ENCODE results near the gene ARID2. TPM values are rescaled to one million over a fixed set of nuclear protein-coding genes. Genes with fewer than 3 reads are reported as not detected.

The ARID2 gene
- total and polyA plus RNA-seq, 2 of the 13 experiments (the other 11 are each of a cell fraction or from before 2014, with no cell fraction given): 15.9 to 22.2 TPM

GRCh38 chr12:45727301-45727979, 2.1 kb upstream of the ARID2 start (continued):
- TF ChIP-seq CREB1 (IDR thresholded peaks at IDR 0.05): peak; percentile 56
- TF ChIP-seq CREB1 (CRISPR knock-in tag; IDR thresholded peaks at IDR 0.05): peak; percentile 39; the same call in 1 of the 2 replicates
- TF ChIP-seq GZF1 (CRISPR knock-in tag; IDR thresholded peaks at IDR 0.05): no peak
- no peak for TF ChIP-seq LBX2 (CRISPR knock-in tag; IDR thresholded peaks at IDR 0.05; ENCODE audit: borderline replicate concordance)
- no peak for TF ChIP-seq CC2D1A (CRISPR knock-in tag; IDR thresholded peaks at IDR 0.05)
- TF ChIP-seq ZNF264 (CRISPR knock-in tag; IDR thresholded peaks at IDR 0.05): peak; percentile 54; the same call in 1 of the 2 replicates
- TF ChIP-seq ARNT (IDR thresholded peaks at IDR 0.05): no peak
- peak; percentile 73; the same call in 1 of the 2 replicates for TF ChIP-seq HBP1 (CRISPR knock-in tag; IDR thresholded peaks at IDR 0.05; ENCODE audit: low read depth)
- TF ChIP-seq RFX5 (IDR thresholded peaks at IDR 0.05; ENCODE audit: low read depth, low read length): no peak
- peak; percentile 89 for TF ChIP-seq FIP1L1 (IDR thresholded peaks at IDR 0.05; ENCODE audit: borderline replicate concordance, insufficient read depth, low read depth, low read length)
- peak; percentile 68; the same call in 1 of the 2 replicates for TF ChIP-seq GATAD2A (CRISPR knock-in tag; IDR thresholded peaks at IDR 0.05)
- no peak for TF ChIP-seq ZFP41 (CRISPR knock-in tag; IDR thresholded peaks at IDR 0.05; ENCODE audit: borderline replicate concordance)
- TF ChIP-seq HOXA5 (CRISPR knock-in tag; IDR thresholded peaks at IDR 0.05): peak; percentile 88
- TF ChIP-seq ZFP37 (CRISPR knock-in tag; IDR thresholded peaks at IDR 0.05; ENCODE audit: borderline replicate concordance): 0 out of 2 replicates have a peak, but pooled peaks have one; percentile 50
- 0 out of 2 replicates have a peak, but pooled peaks have one; percentile 61 for TF ChIP-seq WIZ (CRISPR knock-in tag; IDR thresholded peaks at IDR 0.05)
- peak; percentile 76 for TF ChIP-seq MED8 (CRISPR knock-in tag; IDR thresholded peaks at IDR 0.05; ENCODE audit: insufficient replicate concordance)
- TF ChIP-seq FOSL1 (CRISPR knock-in tag; IDR thresholded peaks at IDR 0.05; ENCODE audit: borderline replicate concordance): 0 out of 2 replicates have a peak, but pooled peaks have one; percentile 26
- TF ChIP-seq CHCHD3 (CRISPR knock-in tag; IDR thresholded peaks at IDR 0.05): no peak
- no peak for TF ChIP-seq PAWR (CRISPR knock-in tag; IDR thresholded peaks at IDR 0.05; ENCODE audit: borderline replicate concordance)
- TF ChIP-seq ZNF136 (CRISPR knock-in tag; IDR thresholded peaks at IDR 0.05; ENCODE audit: low read depth): 0 out of 2 replicates have a peak, but pooled peaks have one; percentile 12
- TF ChIP-seq MED13 (CRISPR knock-in tag; IDR thresholded peaks at IDR 0.05): 0 out of 2 replicates have a peak, but pooled peaks have one; percentile 58
- no peak for TF ChIP-seq PAX8 (CRISPR knock-in tag; IDR thresholded peaks at IDR 0.05; ENCODE audit: borderline replicate concordance)
- no peak for TF ChIP-seq SRSF4 (IDR thresholded peaks at IDR 0.05; ENCODE audit: low read depth, low read length, poor library complexity, severe bottlenecking)
- peak; percentile 61; the same call in 1 of the 2 replicates for TF ChIP-seq ZBTB38 (CRISPR knock-in tag; IDR thresholded peaks at IDR 0.05)
- peak; percentile 37; the same call in 1 of the 2 replicates for TF ChIP-seq HNF1A (IDR thresholded peaks at IDR 0.05; ENCODE audit: low read depth)
- TF ChIP-seq HNF1A (CRISPR knock-in tag; IDR thresholded peaks at IDR 0.05; ENCODE audit: borderline replicate concordance): peak; percentile 61; the same call in 1 of the 2 replicates

Measured in HepG2 (cell line).